ENCODE measurements around the gene ZNF19.

- no peak for TF ChIP-seq CTCF (conservative IDR thresholded peaks at IDR 0.05; ENCODE audit: low read length)
- no peak for TF ChIP-seq EZH2phosphoT487 (IDR thresholded peaks at IDR 0.05; ENCODE audit: borderline replicate concordance)
Measured at GRCh38 chr16:71461686-71462648, 27.2 kb downstream of the ZNF19 start, which contains the start of gene ZNF23.
